Hepatocyte (in vitro differentiated cells): ENCODE results near the gene GID8.

Source experiments
- EZH2 ChIP-seq: fragments of 200-600 bp; sonication (generic); IDR thresholded peaks from 2 replicates; pipeline ENCODE4 v1.6.1; 2016; ENCODE audit warnings: antibody characterized with exemption, mild to moderate bottlenecking, borderline replicate concordance
- TF ChIP-seq, protein P1 (sequence below): fragments of 200-600 bp; sonication (generic); IDR thresholded peaks from 2 replicates; pipeline ENCODE4 v1.5.1; 2016; ENCODE audit warnings: antibody characterized with exemption, mild to moderate bottlenecking; ENCODE audit not compliant: poor library complexity

DNA sequence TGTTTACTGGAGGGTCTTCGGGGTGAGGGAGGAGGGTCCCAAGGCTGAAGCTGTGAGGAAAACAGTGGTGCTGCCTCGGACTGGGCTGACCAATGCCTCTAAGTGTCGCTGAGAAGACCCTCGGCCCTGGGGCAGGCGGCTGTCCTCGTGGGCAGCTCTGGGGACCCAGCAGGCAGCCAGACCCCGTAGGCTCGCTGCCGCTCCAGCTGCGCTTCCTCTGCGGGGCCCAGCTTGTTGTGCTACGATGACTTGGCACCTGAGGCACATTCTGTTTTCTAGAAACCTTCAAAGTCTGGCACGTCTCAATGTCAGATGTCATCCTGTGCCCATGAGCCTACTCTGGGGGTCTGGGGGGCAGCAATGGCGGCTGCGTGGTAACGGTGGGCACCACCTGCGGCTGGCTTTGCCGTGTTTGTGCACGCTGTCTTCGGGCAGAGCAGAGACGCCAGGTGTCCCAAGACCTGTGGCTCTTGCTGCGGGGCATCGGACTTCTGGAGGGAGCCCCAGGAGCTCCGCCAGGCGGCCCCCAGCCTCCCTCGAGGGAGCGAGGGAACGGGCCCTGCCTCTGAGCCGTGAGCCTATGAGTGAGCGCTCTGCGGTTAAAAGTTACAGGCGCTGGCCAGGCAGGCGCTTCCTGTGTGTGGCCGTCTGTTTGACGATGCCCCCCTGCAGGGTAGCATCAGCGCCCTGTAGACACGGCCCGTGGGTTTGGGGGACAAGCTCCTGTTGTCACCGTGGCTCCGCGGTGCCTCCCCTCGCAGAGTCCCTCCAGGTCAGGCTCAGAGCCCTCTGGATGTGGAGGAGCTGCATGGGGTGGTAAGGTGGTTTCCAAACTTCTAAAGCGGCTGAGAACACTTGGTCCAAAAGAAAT lies 21.4 kb downstream of the GID8 start:
- TF ChIP-seq, protein P1, sequence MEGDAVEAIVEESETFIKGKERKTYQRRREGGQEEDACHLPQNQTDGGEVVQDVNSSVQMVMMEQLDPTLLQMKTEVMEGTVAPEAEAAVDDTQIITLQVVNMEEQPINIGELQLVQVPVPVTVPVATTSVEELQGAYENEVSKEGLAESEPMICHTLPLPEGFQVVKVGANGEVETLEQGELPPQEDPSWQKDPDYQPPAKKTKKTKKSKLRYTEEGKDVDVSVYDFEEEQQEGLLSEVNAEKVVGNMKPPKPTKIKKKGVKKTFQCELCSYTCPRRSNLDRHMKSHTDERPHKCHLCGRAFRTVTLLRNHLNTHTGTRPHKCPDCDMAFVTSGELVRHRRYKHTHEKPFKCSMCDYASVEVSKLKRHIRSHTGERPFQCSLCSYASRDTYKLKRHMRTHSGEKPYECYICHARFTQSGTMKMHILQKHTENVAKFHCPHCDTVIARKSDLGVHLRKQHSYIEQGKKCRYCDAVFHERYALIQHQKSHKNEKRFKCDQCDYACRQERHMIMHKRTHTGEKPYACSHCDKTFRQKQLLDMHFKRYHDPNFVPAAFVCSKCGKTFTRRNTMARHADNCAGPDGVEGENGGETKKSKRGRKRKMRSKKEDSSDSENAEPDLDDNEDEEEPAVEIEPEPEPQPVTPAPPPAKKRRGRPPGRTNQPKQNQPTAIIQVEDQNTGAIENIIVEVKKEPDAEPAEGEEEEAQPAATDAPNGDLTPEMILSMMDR = no peak
- TF ChIP-seq EZH2 = no peak
